Measurements from ENCODE around the gene NSUN4.

NSUN4 gene

DNA sequence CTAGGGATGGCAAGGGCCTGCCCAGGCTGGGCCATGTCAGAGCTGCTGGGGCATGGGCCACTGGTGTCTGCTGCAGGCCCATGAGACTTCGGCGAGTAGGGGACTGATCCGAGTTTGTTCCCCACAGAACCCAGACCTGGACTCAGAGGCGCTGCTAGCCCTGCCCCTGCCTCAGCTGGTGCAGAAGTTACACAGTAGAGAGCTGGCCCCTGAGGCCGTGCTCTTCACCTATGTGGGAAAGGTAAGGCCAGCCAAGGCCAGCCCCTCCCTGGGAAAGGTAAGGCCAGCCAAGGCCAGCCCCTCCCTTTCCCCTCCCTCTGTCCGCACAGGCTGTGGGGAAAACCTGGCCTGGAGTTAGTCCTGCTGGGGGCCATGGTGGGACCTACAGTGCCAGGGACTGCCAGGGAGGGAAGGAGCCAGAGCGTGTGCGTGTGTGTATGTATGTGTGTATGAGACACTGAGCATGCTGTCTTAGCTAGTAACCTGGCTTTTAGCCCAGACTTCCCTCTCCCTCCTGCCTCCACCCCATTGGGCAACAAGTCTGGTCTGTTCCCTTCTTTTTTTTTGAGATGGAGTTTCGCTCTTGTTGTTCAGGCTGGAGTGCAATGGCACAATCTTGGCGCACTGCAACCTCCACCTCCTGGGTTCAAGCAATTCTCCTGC lies 61.5 kb downstream of the NSUN4 start:
- Histone ChIP-seq H3K4me3 (no peak overlapping the region), H3K27ac (peak overlapping the region in 2 of 21 experiments; percentile 49 to 72)

DNA sequence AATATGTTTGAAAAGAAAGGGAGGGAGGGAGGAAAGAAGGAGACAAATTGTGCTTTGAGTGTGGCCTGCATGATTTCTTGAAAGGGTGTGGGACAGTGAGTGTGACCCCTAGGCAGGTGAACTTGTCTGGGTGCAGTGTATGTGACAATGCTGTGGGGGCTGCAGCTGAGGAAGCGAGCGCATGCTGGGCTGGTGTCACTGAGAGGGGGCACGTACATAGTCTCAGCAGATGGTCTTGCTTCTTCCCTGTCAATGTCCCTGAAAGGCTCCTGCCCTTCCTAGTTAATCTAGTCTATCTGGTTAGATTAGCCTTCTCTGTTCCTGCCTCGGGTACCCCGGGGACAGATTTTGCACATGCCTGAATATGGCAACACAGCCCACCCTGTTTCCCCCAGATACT lies 63.3 kb downstream of the NSUN4 start:
- no peak overlapping the region for H3K27ac ChIP-seq
- no peak overlapping the region for H3K4me3 ChIP-seq

DNA sequence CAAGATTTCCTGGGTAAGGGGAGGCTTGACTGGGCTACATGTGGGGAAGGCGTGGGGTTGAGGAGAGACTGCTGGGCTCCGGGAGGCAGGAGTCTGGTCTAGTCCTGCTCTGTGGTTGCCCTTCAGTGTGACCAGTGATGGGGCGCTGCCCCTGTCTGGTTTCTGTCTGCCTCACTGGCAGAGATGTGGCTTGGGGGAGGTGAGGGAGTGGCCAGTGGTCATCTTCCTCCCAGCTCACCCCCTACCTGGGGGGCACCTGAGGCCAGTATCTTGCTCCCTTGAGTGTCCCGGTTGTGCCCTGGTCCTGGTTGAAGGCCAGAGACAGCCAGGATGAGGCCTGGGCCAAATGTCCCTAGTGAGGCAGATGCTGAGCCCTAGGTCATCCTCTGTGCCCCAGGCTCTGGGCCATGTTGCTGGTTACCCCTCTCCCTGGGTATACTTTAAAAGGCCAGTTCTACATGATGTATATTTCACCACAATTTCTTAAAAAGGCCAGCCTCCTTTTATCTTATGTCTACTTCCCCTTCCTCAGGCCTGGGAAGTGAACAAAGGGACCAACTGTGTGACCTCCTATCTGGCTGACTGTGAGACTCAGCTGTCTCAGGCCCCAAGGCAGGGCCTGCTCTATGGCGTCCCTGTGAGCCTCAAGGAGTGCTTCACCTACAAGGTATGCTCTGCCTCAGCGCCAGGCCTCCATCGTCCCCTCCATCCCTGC lies 64.0 kb downstream of the NSUN4 start:
- no peak overlapping the region for H3K4me3 ChIP-seq
- H3K27ac ChIP-seq, result no peak overlapping the region

DNA sequence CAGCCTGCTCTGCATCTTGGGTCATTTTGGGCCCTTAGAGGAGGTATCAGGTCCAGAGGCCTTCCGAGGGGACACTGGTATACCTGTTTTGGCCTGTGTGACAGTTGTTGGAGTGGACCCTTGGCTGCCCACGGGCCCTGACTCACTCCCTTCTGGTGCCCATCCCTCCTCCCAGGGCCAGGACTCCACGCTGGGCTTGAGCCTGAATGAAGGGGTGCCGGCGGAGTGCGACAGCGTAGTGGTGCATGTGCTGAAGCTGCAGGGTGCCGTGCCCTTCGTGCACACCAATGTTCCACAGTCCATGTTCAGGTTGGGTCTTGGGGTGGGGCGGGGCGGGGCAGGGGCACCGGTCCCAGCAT lies 64.6 kb downstream of the NSUN4 start:
- no peak overlapping the region for H3K27ac ChIP-seq
- H3K4me3 ChIP-seq, result no peak overlapping the region

DNA sequence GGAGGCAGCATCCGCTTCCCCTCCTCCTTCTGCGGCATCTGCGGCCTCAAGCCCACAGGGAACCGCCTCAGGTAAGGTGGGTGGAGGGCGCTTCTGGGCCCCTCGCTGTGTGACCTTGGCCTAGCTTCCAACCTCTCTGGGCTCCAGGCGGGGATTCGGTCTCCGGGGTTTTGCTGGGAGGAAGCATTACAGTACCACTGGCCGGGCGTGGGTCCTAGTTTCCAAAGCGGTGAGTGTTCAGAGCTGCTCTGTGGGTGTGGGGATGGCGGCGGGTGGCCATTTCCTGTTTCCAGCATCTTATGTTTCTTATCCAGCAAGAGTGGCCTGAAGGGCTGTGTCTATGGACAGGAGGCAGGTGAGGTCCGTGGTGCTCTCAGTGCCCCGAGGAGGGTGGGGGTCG lies 65.1 kb downstream of the NSUN4 start:
- no peak overlapping the region for H3K4me3 ChIP-seq
- H3K27ac ChIP-seq, result no peak overlapping the region

DNA sequence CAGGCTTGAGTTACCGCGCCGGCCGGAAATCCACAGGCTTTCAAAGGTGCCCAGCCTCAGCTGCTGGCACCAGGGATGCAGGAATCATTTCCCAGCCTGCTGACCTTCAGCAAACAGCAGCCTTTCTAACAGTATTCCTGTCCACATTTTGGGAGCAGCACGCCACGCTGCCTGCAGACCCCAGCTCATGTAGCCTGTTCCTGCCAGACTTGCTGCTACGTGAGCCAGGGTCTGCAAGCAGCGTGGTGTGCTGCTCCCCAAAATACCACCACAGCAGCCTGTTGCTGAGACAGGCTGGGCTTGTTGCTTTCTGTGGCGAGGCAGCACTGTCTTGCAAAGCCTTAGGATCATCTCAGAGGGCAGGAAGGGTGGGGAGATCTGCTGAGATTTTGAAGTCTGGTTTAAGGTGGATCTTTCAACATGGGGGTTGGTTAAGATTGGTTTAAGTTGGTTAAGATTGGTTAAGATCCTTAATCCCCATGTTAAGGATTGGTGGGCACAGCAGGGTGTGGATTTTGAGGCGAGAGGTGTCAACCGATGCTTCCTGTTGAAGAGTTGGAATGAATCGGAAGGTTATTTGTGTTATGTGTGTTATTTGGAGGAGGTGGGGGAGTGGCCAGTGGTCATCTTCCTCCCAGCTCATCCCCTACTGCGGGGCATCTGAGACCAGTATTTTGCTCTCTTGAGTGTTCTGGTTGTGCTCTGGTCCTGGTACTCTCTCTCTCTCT lies 66.4 kb downstream of the NSUN4 start:
- H3K4me3 ChIP-seq, result peak overlapping the region in 1 of 7 experiments; percentile 15

DNA sequence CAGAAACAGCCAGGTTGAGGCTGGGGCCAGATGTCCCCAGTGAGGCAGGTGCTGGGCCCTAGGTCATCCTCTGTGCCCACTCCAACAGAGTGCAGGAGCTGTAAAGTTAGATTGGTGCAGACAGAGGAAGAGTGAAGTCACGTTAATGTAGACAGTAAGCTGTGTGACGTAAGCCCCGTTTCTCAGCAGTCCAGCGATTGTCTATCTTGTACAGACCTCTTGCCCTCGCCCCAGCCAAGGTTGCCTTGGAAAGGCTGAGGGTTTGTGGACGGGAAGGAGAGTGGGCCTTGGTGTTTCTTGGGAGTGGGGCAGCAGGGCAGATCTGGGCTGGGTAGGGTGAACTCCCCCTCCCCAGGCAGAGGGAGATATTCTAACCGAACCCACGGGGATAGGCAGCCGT lies 67.0 kb downstream of the NSUN4 start:
- no peak overlapping the region for H3K27ac ChIP-seq
- H3K4me3 ChIP-seq, result no peak overlapping the region

More for the DNA sequence above, 66.4 kb downstream of the NSUN4 start:
- peak overlapping the region in 1 of 21 experiments; percentile 15 for H3K27ac ChIP-seq

DNA sequence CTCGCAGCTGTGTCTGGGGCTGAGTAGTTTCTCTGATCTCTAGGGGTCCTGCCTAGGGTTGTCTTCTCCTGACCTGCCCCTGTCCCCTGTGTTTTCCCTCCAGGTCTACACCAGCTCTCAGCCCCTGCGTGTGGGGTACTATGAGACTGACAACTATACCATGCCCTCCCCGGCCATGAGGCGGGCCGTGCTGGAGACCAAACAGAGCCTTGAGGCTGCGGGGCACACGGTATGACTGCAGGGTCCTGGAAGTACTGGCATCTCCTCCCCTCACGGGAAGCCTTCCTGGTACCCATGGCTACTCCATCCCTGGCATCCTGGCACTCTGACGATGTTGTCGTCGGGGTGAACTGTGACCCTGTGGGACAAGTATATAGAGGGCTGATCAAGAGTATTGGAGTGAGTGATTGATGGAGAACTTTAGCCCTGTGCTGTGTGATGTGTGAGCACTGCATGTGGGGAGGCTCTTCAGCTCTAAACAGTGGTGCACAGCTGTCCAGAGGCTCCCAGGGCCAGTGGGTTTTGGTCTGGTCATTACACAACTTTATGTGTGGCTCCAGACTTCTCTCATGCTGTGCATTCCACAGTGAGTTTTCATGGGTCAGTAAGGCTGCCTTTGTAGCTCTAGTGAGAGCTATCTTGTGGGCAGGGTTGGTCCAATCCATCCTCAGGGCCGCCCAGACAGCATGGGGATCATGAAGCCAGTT lies 67.9 kb downstream of the NSUN4 start:
- Histone ChIP-seq H3K27ac (no peak overlapping the region), H3K4me3 (no peak overlapping the region)

DNA sequence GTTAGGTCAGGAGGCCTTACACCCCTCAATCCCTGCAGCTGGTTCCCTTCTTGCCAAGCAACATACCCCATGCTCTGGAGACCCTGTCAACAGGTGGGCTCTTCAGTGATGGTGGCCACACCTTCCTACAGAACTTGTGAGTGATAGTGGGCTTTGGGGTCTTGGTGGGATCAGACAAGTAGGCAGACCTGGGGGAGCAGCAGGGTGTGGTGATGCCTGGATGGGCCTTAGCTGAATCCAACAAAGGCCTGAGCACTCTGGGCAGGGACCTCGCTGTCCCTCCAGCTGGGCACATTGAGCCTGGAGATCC lies 68.4 kb downstream of the NSUN4 start:
- no peak overlapping the region for H3K4me3 ChIP-seq
- H3K27ac ChIP-seq, result no peak overlapping the region

DNA sequence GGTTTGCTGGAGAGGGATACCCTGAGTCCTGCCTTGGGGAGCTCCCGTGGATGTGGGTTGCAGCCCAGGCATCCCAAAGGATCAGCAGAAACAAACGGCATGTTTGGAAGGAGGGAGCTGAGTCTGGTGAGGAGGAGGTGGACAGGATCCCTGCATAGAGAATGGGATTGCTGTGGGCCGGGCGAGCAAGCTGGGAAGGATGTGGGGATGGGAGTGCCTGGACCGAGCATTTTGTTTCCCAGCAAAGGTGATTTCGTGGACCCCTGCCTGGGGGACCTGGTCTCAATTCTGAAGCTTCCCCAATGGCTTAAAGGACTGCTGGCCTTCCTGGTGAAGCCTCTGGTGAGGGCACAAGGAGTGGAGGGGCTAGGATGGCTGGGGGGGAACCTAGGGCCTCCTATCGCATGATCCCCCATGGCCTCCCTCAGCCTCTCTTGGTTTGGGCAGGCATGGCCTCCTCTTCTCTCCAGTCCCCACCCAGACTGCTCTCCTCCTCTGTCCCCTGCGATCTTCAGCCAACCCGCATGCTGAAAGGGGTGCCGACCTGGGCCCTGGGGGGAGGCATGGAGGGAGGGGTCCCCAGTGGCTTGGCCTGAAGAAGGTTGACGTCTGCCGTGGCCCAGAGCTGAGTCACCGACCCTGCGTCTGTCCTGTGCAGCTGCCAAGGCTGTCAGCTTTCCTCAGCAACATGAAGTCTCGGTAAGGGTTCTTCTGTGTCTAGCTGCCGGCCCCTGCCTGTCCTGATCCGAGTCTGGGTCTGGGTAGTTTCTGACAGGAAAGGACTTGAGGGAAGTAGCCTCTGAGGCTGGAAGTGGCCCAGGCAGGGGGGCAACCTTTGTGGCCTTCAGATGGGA lies 69.8 kb downstream of the NSUN4 start:
- H3K4me3 ChIP-seq, result no peak overlapping the region
- H3K27ac ChIP-seq, result peak overlapping the region in 1 of 21 experiments; percentile 8

DNA sequence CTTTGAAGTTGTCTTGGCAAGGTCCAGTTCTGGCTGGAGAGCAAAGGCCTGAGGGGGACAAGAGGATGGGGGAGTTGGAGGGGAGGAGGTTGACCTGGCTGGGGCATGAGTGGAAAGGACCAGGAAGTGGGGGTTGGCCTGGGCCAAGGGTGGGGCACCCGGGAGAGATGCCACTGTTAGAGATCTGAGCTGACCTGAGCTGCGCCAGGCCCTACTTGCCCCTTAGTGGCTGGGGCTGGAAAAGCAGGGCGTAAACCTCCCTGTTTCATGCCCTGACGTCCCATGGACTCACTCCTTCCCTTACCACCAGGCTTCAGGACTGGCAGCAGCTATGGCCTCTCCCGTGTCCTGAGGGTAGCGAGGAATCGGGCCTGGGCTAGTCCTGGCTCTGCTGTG lies 70.4 kb downstream of the NSUN4 start:
- H3K4me3 ChIP-seq, result no peak overlapping the region
- H3K27ac ChIP-seq, result peak overlapping the region in 1 of 21 experiments; percentile 8

Measured in skin epidermis (tissue), 12 donors.